Measurements from ENCODE around the gene TRIO.

DNA sequence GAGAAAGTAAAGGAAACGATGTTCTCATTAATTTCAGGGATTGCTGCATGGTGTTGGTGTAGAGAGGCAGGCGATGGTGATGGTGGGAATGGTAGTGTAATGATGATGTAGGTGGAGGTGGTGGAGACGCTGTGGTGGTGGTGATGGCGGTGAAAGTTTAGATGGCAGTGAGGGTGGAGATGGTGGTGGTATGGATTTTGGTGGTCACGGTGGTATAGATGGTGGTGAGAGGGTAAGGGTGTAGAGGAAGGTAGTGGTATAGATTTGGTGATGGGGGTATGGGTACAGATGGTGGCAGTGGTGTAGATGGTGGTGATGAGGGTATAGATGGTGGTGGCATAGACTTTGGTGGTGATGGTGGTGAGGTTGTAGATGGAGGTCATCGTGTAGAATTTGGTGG lies 259.3 kb downstream of the TRIO start:
- TF ChIP-seq, protein P1, sequence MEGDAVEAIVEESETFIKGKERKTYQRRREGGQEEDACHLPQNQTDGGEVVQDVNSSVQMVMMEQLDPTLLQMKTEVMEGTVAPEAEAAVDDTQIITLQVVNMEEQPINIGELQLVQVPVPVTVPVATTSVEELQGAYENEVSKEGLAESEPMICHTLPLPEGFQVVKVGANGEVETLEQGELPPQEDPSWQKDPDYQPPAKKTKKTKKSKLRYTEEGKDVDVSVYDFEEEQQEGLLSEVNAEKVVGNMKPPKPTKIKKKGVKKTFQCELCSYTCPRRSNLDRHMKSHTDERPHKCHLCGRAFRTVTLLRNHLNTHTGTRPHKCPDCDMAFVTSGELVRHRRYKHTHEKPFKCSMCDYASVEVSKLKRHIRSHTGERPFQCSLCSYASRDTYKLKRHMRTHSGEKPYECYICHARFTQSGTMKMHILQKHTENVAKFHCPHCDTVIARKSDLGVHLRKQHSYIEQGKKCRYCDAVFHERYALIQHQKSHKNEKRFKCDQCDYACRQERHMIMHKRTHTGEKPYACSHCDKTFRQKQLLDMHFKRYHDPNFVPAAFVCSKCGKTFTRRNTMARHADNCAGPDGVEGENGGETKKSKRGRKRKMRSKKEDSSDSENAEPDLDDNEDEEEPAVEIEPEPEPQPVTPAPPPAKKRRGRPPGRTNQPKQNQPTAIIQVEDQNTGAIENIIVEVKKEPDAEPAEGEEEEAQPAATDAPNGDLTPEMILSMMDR (IDR thresholded peaks at IDR 0.05) = no peak
- no peak for TF ChIP-seq POLR2A (IDR thresholded peaks at IDR 0.05)
